Omental fat pad (tissue), 4 donors: ENCODE results near the gene XIRP1. TPM values are rescaled to one million over a fixed set of nuclear protein-coding genes. Genes with fewer than 3 reads are reported as not detected.

Experiments
- ATAC-seq: fragments of 150-250 bp; one replicate; pipeline ENCODE4 v1.9.1; 2016; ENCODE audit warnings: mild to moderate bottlenecking, moderate library complexity; ENCODE audit not compliant: low FRiP score
- DNase-seq: peaks from one replicate; pipeline ENCODE4 v3.0.0-alpha.2; 2019; ENCODE audit warnings: low spot score
- CTCF ChIP-seq, 3 donors: fragments of 450-650 bp; IDR thresholded peaks; one replicate each; pipeline ENCODE4 v1.5.1; 2016 to 2017; ENCODE audit warnings: antibody characterized with exemption in 3 of 3, mild to moderate bottlenecking in 3 of 3, moderate library complexity in 2 of 3
- total RNA-seq, 4 donors: library from RNA; depleted of rRNA; stranded (reverse); fragments of >200 nt; gene quantifications; one replicate each; pipeline ENCODE4 v1.1.0, GENCODE V29; 2016

XIRP1 gene
- total RNA-seq, 4 donors from 2014 or later, result 0.65 to 2.0 TPM; not detected in 2

GRCh38 chr3:39166134-39166710 is 26.2 kb downstream of the XIRP1 start:
- DNase-seq, result no peak
- no peak for TF ChIP-seq CTCF (IDR thresholded peaks at IDR 0.05)
- ATAC-seq, result peak; percentile 63

GRCh38 chr3:39165518-39165917 is 26.9 kb downstream of the XIRP1 start:
- DNase-seq (no peak), ATAC-seq (no peak)
- no peak for TF ChIP-seq CTCF (IDR thresholded peaks at IDR 0.05)

GRCh38 chr3:39164414-39164813 is 28.0 kb downstream of the XIRP1 start:
- ATAC-seq (no peak), DNase-seq (no peak)
- TF ChIP-seq CTCF (IDR thresholded peaks at IDR 0.05), result no peak

GRCh38 chr3:39158148-39158715 is 34.2 kb downstream of the XIRP1 start:
- TF ChIP-seq CTCF (IDR thresholded peaks at IDR 0.05), result no peak
- no peak for DNase-seq
- no peak for ATAC-seq

- no peak for DNase-seq
- ATAC-seq, result no peak
- no peak for TF ChIP-seq CTCF (IDR thresholded peaks at IDR 0.05)
These were observed 35.0 kb downstream of the XIRP1 start for GRCh38 chr3:39157359-39157758.

GRCh38 chr3:39156421-39156820 is 36.0 kb downstream of the XIRP1 start:
- no peak for TF ChIP-seq CTCF (IDR thresholded peaks at IDR 0.05)
- ATAC-seq (no peak), DNase-seq (no peak)
